ENCODE measurements around the gene HCN2.

DNA sequence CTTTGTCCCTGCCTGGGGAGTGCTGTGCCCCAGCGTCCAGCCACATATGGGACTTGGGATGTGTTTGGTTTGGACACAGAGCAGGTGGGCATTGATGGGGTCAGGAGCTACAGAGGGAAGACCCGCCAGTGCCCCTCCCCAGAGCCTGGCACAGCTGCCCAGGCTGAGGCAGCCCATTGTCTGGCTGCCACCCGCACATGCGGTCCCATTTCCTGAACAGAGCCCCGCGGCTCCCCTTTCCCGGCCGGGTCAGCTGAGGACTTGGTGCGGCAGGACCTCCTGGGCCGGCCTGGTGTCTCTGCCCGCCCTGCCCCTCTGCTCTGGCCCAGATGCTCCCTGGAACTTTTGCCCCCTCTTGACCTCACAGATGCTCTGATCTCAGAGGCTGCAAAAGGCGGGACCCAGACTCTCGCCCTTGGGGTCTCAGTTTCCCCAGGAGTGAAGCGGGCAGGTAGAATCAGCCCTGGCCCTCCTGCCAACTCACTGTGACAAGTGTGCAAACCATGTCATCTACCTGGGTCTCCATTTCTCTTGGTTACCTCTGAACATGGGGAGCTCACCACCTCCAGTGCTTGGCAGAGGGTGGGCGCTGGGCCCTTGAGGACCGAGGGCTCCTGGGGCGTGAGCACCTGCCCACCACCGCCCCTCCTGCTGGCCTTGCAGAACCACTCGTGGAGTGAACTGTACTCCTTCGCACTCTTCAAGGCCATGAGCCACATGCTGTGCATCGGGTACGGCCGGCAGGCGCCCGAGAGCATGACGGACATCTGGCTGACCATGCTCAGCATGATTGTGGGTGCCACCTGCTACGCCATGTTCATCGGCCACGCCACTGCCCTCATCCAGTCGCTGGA lies 17.8 kb downstream of the HCN2 start:
- TF ChIP-seq POLR2AphosphoS5 (IDR thresholded peaks at IDR 0.05), result no peak
- TF ChIP-seq, protein P1, sequence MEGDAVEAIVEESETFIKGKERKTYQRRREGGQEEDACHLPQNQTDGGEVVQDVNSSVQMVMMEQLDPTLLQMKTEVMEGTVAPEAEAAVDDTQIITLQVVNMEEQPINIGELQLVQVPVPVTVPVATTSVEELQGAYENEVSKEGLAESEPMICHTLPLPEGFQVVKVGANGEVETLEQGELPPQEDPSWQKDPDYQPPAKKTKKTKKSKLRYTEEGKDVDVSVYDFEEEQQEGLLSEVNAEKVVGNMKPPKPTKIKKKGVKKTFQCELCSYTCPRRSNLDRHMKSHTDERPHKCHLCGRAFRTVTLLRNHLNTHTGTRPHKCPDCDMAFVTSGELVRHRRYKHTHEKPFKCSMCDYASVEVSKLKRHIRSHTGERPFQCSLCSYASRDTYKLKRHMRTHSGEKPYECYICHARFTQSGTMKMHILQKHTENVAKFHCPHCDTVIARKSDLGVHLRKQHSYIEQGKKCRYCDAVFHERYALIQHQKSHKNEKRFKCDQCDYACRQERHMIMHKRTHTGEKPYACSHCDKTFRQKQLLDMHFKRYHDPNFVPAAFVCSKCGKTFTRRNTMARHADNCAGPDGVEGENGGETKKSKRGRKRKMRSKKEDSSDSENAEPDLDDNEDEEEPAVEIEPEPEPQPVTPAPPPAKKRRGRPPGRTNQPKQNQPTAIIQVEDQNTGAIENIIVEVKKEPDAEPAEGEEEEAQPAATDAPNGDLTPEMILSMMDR (IDR thresholded peaks at IDR 0.05), result no peak

Measured in prostate gland (tissue), 2 donors.